ENCODE data around the gene ALG8.

DNA sequence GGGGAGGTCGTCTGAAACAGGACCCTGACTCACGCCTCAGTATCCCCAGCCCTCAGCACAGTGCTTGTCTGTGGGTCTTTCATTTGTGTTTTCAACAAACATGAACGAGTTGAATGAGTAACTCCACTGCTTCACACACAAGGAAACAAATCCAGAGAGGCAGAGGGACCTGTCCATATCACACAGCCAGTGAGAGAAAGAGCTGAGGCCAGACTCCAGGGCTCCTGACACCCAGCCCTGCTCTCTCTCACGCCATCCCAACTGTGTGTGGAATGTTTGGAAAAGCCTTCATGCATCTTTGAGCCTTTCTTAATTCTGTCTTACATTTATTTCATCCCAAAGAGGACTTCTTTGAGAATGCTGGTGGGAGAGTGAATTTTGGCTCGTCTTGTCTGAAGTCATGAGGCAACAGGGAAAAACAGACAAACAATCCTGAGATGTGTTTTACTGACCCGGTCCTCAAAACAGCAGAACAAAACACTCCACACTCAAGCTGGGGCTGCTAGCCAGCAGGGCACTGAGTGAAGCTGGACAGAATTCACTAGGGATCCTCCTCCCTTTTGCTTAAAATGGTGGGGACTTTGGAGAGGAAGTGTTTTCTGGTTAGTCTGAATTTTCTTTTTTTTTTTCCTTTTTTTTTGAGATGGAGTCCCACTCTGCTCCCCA, 19.7 kb upstream of the ALG8 start:
- TF ChIP-seq, protein P1, sequence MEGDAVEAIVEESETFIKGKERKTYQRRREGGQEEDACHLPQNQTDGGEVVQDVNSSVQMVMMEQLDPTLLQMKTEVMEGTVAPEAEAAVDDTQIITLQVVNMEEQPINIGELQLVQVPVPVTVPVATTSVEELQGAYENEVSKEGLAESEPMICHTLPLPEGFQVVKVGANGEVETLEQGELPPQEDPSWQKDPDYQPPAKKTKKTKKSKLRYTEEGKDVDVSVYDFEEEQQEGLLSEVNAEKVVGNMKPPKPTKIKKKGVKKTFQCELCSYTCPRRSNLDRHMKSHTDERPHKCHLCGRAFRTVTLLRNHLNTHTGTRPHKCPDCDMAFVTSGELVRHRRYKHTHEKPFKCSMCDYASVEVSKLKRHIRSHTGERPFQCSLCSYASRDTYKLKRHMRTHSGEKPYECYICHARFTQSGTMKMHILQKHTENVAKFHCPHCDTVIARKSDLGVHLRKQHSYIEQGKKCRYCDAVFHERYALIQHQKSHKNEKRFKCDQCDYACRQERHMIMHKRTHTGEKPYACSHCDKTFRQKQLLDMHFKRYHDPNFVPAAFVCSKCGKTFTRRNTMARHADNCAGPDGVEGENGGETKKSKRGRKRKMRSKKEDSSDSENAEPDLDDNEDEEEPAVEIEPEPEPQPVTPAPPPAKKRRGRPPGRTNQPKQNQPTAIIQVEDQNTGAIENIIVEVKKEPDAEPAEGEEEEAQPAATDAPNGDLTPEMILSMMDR (IDR thresholded peaks at IDR 0.05) = no peak
- TF ChIP-seq POLR2A (IDR thresholded peaks at IDR 0.05) = no peak

All from adrenal gland (tissue), 5 donors.